GM12873 (cell line): ENCODE measurements around the gene AKR1B1.

Experiments used
- CTCF ChIP-seq: IDR thresholded peaks from 2 replicates; pipeline ENCODE4 v1.5.1; 2012; ENCODE audit warnings: low read depth, mild to moderate bottlenecking, moderate library complexity, low read length, control low read depth; ENCODE audit not compliant: insufficient read depth; ENCODE audit errors: missing control alignments

Gene AKR1B1

GRCh38 chr7:134429481-134429880 lies 29.4 kb downstream of the AKR1B1 start:
- TF ChIP-seq CTCF: no peak

GRCh38 chr7:134428942-134429341 lies 30.0 kb downstream of the AKR1B1 start:
- no peak for TF ChIP-seq CTCF

DNA sequence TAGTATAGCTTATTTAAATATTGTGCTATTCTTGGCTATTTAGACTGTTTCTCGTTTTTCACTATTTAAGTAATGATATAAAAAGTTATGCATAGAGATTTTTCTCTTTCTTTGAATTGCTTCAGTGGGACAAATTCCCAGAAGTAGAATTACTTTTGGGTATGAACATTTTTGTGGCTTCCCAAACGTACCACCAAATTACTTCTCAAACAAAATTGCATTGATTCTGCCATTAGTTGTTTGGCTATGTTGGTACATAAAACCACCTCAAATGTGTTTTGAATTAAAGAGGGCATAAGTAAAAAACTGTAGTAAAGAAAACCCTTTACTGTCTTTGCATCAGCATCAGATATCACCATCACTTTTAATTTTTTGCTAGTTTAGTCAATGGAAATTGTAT lies 31.0 kb downstream of the AKR1B1 start:
- no peak for TF ChIP-seq CTCF

DNA sequence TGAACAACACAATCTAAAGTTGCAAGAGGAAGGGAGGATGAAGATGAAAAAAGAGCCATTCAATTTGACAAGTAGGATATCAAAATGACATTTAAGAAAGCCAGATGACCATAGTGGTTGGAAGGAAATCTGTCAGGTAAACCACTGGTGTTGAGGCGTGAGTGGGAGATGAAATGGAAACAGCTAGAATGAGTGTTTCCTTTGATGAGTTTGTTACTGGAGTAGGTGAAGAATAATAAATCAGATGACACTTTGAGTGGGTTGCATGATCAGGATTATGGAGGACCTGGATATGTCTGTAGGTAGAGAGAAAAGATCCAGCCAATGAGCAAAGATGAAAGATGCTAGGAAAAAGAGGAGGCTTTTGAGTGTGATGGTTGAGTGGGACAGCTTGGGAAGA lies 33.1 kb downstream of the AKR1B1 start:
- no peak for TF ChIP-seq CTCF

GRCh38 chr7:134422638-134423037 lies 36.3 kb downstream of the AKR1B1 start:
- TF ChIP-seq CTCF: no peak

GRCh38 chr7:134422008-134422407 lies 36.9 kb downstream of the AKR1B1 start:
- TF ChIP-seq CTCF: no peak

DNA sequence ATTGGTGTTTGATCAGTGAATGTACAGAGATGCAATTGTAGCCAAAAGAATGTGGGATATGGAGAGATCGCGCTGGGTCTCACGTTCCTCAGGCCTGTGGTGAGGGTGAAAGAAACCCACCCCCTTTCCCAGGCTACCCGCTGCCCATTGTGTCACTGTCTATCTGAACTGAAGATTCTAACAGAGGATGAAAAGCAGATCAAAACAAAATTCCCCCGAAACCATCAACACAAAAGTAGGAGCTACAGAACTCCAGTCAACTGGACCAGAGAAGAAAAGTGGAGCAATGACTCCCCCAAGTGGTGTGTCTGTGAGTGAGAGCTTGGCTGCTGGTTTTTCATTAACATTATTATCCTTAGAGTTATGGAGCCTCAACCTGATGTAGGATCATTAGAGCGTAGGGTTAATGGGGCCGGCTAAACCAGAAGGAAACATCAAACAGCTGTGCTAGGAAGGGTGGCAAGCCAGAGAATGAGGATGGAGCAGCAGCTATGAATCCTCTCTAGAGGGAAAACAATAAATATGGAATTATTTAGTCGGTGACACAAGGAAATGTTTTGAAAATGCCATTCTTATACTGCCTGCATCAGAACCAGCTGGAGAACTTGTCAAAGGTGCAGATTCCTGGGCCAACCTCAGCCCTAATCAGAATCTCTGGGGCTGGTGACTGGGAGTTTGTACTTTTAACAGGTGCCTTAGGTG lies 38.3 kb downstream of the AKR1B1 start:
- TF ChIP-seq CTCF: peak; percentile 57
